LNCaP clone FGC (cell line): ENCODE data around the gene TRPM4.

Experiments
- DNase-seq: peaks from one replicate; pipeline ENCODE4 v3.0.0-alpha.2; 2011; ENCODE audit warnings: low read depth
- H3K4me3 ChIP-seq: 2 replicates; pipeline ENCODE4 v1.5.1; 2011; ENCODE audit warnings: mild to moderate bottlenecking, low read depth, low read length, control low read depth
- CTCF ChIP-seq: IDR thresholded peaks from 2 replicates; pipeline ENCODE4 v1.5.1; 2012; ENCODE audit warnings: mild to moderate bottlenecking; ENCODE audit not compliant: control insufficient read depth, insufficient read depth; ENCODE audit errors: extremely low read depth

TRPM4 gene

GRCh38 chr19:49114630-49115363, 42.8 kb upstream of the TRPM4 start:
- no peak for TF ChIP-seq CTCF
- no peak for DNase-seq
- H3K4me3 ChIP-seq = peak overlapping the region; percentile 59

- no peak for TF ChIP-seq CTCF
- DNase-seq = no peak
- no peak overlapping the region for H3K4me3 ChIP-seq
Observed at GRCh38 chr19:49116544-49116943, 41.0 kb upstream of the TRPM4 start.

- peak overlapping the region; percentile 54 for H3K4me3 ChIP-seq
- DNase-seq = no peak
- no peak for TF ChIP-seq CTCF
Observed at GRCh38 chr19:49117677-49118564, 39.7 kb upstream of the TRPM4 start.

GRCh38 chr19:49118565-49119410, 38.8 kb upstream of the TRPM4 start, which contains the start of gene C19orf73:
Gene C19orf73, minus strand, starts transcription at chr19:49119143. Its CDS starts 121 bp downstream, at chr19:49119022.
- H3K4me3 ChIP-seq = peak within 1 kb of the TSS; percentile 54
- no peak for TF ChIP-seq CTCF
- DNase-seq = peak; percentile 74

GRCh38 chr19:49119411-49120324, 37.9 kb upstream of the TRPM4 start, which contains the start of gene PPFIA3:
Gene PPFIA3, plus strand, starts transcription at chr19:49119544. Its CDS starts 8,330 bp downstream, at chr19:49127874.
- TF ChIP-seq CTCF = no peak
- no peak for DNase-seq
- H3K4me3 ChIP-seq = peak within 1 kb of the TSS; percentile 54
